Measurements from ENCODE around the gene ENDOV. TPM values are rescaled to one million over a fixed set of nuclear protein-coding genes. Genes with fewer than 3 reads are reported as not detected.

ENDOV gene
- total and polyA plus RNA-seq, 2 donors from 2014 or later: 20.3 to 28.0 TPM

GRCh38 chr17:80443498-80443897, 28.5 kb downstream of the ENDOV start:
- no peak for DNase-seq
- H3K9me3 ChIP-seq (ENCODE audit: control insufficient read depth in 2 of 3, insufficient read depth in 1 of 3, low read length in 3 of 3): no peaks in the 10 kb centered on the region
- H3K4me3 ChIP-seq (ENCODE audit: low read length in 3 of 3): no peak overlapping the region
- no peak for FAIRE-seq
- H3K27ac ChIP-seq (ENCODE audit: low read depth in 2 of 2, low read length in 2 of 2): no peak overlapping the region
- intact Hi-C loops (cut with DNase I): loop anchor here (10.0 kb wide), 1 partner anchor 771 kb away; no protein-coding TSS in a partner anchor
- H3K4me1 ChIP-seq (ENCODE audit: control insufficient read depth in 2 of 3, insufficient read depth in 2 of 3, low read depth in 1 of 3, low read length in 3 of 3): no peaks in the 10 kb centered on the region
- no peaks in the 10 kb centered on the region for H3K27me3 ChIP-seq (ENCODE audit: control insufficient read depth, insufficient read depth, low read length)
- H3K9ac ChIP-seq (ENCODE audit: low read length in 3 of 3): no peak overlapping the region
- no peaks in the 10 kb centered on the region for H3K36me3 ChIP-seq (ENCODE audit: control insufficient read depth in 2 of 3, insufficient read depth in 3 of 3, low read length in 3 of 3)
- TF ChIP-seq CTCF (IDR thresholded peaks at IDR 0.05; ENCODE audit: borderline replicate concordance, extremely low read depth, insufficient read depth): no peak

DNA sequence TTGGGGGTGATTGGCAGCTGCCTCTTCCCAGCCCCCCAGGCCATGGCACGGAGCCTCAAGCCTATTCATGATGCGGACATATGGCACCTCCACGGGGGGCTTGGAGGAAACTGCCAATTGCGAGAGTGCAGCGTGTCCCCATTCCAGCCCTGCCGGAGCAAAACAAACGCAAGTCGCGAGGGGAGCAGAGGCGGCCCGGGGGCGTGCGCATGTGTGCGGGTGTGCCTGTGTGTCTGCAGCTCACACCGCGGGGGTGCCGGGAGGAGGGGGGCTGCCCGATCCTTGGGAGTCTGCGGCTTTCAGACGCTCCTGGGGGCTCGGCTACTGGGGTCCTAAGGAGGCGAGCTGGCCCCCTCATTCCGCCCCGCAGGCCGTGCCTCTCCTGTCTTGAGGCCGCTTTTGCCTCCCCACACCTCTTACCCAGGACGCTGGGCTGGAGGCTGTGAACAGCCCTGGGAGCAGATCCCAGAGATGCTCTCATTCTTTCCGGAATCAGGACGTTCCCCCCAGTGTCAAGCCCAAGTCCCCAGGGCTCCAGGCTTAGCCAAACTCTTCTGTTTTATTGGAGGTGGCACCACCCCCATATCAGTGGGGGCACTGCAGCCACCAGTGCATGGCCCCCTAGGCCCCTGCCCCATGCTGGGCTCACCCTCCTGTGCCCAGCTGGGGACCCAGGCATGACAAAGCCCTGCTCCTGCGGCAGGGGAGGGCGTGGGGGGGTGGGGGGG, 29.1 kb downstream of the ENDOV start:
- intact Hi-C loops (cut with DNase I): loop anchor here (10.0 kb wide), 1 partner anchor 771 kb away; no protein-coding TSS in a partner anchor
- Histone ChIP-seq H3K27me3 (ENCODE audit: control insufficient read depth, insufficient read depth, low read length) (no peaks in the 10 kb centered on the region), H3K9ac (ENCODE audit: low read length in 3 of 3) (no peak overlapping the region), H3K36me3 (ENCODE audit: control insufficient read depth in 2 of 3, insufficient read depth in 3 of 3, low read length in 3 of 3) (no peaks in the 10 kb centered on the region), H3K9me3 (ENCODE audit: control insufficient read depth in 2 of 3, insufficient read depth in 1 of 3, low read length in 3 of 3) (no peaks in the 10 kb centered on the region), H3K4me3 (ENCODE audit: low read length in 3 of 3) (no peak overlapping the region), H3K27ac (ENCODE audit: low read depth in 2 of 2, low read length in 2 of 2) (no peak overlapping the region), H3K4me1 (ENCODE audit: control insufficient read depth in 2 of 3, insufficient read depth in 2 of 3, low read depth in 1 of 3, low read length in 3 of 3) (no peaks in the 10 kb centered on the region)
- DNase-seq (no peak), FAIRE-seq (no peak)
- no peak for TF ChIP-seq CTCF (IDR thresholded peaks at IDR 0.05; ENCODE audit: borderline replicate concordance, extremely low read depth, insufficient read depth)

GRCh38 chr17:80444644-80444979, 29.6 kb downstream of the ENDOV start:
- Histone ChIP-seq H3K36me3 (ENCODE audit: control insufficient read depth in 2 of 3, insufficient read depth in 3 of 3, low read length in 3 of 3) (no peaks in the 10 kb centered on the region), H3K27ac (ENCODE audit: low read depth in 2 of 2, low read length in 2 of 2) (no peak overlapping the region), H3K4me1 (ENCODE audit: control insufficient read depth in 2 of 3, insufficient read depth in 2 of 3, low read depth in 1 of 3, low read length in 3 of 3) (no peaks in the 10 kb centered on the region), H3K4me3 (ENCODE audit: low read length in 3 of 3) (no peak overlapping the region), H3K9ac (ENCODE audit: low read length in 3 of 3) (no peak overlapping the region), H3K9me3 (ENCODE audit: control insufficient read depth in 2 of 3, insufficient read depth in 1 of 3, low read length in 3 of 3) (no peaks in the 10 kb centered on the region), H3K27me3 (ENCODE audit: control insufficient read depth, insufficient read depth, low read length) (no peaks in the 10 kb centered on the region)
- no peak for TF ChIP-seq CTCF (IDR thresholded peaks at IDR 0.05; ENCODE audit: borderline replicate concordance, extremely low read depth, insufficient read depth)
- no peak for DNase-seq
- intact Hi-C loops (cut with DNase I): loop anchor here (10.0 kb wide), 1 partner anchor 770 kb away; no protein-coding TSS in a partner anchor
- FAIRE-seq: no peak

Measured in kidney (tissue), 14 donors.